ENCODE data around the gene PPM1L.
A peak's percentile ranks its signal among the peaks of the same experiment; 100 is the strongest.

Gene PPM1L

DNA sequence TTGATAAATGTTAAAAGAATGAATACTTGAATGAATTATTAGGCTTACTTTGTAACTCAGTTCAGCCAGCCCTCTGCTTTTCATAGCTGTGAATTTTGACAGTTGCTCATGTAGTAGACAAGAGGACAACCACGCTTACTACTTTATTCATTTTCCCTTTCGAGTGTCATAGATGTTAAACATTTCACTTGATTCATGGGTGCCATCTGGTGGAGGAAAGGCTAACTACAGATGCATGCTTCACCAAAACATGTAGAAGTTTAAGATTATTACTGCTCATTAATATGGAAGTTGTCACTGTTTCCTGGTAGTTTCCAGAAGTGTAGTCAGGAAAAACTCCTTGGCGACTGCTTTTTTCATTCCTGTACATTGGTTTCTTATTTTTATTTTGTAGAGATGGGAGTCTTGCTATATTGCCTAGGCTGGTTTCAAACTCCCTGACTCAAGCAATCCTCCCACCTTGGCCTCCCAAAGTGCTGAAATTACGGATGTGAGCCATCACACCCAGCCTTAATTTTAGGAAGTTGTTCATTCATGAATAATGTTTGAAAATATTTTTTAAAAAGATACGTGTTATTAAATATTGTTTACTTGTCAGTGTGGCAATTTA lies 186.0 kb downstream of the PPM1L start:
- no peak overlapping the region for H3K27ac ChIP-seq (ENCODE audit: low read depth, low read length)
- H3K36me3 ChIP-seq (ENCODE audit: control insufficient read depth, low read length): no peaks in the 10 kb centered on the region
- TF ChIP-seq, protein P1, sequence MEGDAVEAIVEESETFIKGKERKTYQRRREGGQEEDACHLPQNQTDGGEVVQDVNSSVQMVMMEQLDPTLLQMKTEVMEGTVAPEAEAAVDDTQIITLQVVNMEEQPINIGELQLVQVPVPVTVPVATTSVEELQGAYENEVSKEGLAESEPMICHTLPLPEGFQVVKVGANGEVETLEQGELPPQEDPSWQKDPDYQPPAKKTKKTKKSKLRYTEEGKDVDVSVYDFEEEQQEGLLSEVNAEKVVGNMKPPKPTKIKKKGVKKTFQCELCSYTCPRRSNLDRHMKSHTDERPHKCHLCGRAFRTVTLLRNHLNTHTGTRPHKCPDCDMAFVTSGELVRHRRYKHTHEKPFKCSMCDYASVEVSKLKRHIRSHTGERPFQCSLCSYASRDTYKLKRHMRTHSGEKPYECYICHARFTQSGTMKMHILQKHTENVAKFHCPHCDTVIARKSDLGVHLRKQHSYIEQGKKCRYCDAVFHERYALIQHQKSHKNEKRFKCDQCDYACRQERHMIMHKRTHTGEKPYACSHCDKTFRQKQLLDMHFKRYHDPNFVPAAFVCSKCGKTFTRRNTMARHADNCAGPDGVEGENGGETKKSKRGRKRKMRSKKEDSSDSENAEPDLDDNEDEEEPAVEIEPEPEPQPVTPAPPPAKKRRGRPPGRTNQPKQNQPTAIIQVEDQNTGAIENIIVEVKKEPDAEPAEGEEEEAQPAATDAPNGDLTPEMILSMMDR (IDR thresholded peaks at IDR 0.05; ENCODE audit: low read depth, low read length, poor library complexity, severe bottlenecking): peak; percentile 73
- TF ChIP-seq EZH2phosphoT487 (IDR thresholded peaks at IDR 0.05; ENCODE audit: borderline replicate concordance, low read length): no peak
- no peaks in the 10 kb centered on the region for H3K79me2 ChIP-seq (ENCODE audit: control insufficient read depth, low read length)
- H4K20me1 ChIP-seq (ENCODE audit: control insufficient read depth, insufficient read depth, low read depth, low read length): no peaks in the 10 kb centered on the region
- no peaks in the 10 kb centered on the region for H3K4me1 ChIP-seq (ENCODE audit: control insufficient read depth, low read length)
- no peaks in the 10 kb centered on the region for H3K9me3 ChIP-seq (ENCODE audit: control insufficient read depth, insufficient read depth, low read length)
- no peaks in the 10 kb centered on the region; the same call in 1 of the 2 replicates for H3K27me3 ChIP-seq (ENCODE audit: control insufficient read depth, low read length)
- no peaks in the 10 kb centered on the region for H3K9me2 ChIP-seq (replicated peaks; ENCODE audit: control insufficient read depth, low read length)
- H3K4me3 ChIP-seq (ENCODE audit: low read length): no peak overlapping the region
- H3F3A ChIP-seq (ENCODE audit: control insufficient read depth, insufficient read depth): no peaks in the 10 kb centered on the region
- no peak overlapping the region for H3K4me2 ChIP-seq (ENCODE audit: low read length)

DNA sequence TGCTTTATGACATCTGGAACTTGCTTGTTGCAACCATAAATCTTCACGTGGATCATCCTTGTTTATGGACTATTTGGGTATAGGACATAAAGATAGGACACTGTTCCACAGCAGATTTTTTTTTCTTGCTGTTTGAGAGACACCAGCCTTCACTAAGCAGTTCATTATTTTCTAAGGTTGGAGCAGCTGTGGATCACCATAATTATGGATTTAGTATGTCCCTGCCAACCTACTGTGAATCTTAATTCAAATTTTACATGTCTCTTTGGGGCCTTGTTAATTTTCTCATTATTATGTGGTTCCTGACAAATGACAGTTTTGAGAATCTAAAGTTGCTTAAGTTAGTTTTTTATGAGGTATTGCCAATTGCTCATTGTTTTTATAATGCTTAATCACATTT lies 188.0 kb downstream of the PPM1L start:
- Histone ChIP-seq H3K27ac (ENCODE audit: low read depth, low read length) (no peak overlapping the region), H3K9me3 (ENCODE audit: control insufficient read depth, insufficient read depth, low read length) (no peaks in the 10 kb centered on the region), H3K4me1 (ENCODE audit: control insufficient read depth, low read length) (no peaks in the 10 kb centered on the region), H3F3A (ENCODE audit: control insufficient read depth, insufficient read depth) (no peaks in the 10 kb centered on the region), H3K4me2 (ENCODE audit: low read length) (no peak overlapping the region), H3K27me3 (ENCODE audit: control insufficient read depth, low read length) (peaks cover 6% of the 10 kb centered on the region), H3K9me2 (replicated peaks; ENCODE audit: control insufficient read depth, low read length) (no peaks in the 10 kb centered on the region), H4K20me1 (ENCODE audit: control insufficient read depth, insufficient read depth, low read depth, low read length) (0 out of 2 replicates have a peak, but pooled peaks cover under 1% of the 10 kb centered on the region), H3K79me2 (ENCODE audit: control insufficient read depth, low read length) (no peaks in the 10 kb centered on the region), H3K36me3 (ENCODE audit: control insufficient read depth, low read length) (no peaks in the 10 kb centered on the region), H3K4me3 (ENCODE audit: low read length) (no peak overlapping the region)
- TF ChIP-seq EZH2phosphoT487 (IDR thresholded peaks at IDR 0.05; ENCODE audit: borderline replicate concordance, low read length): no peak
- TF ChIP-seq, protein P1 (IDR thresholded peaks at IDR 0.05; ENCODE audit: low read depth, low read length, poor library complexity, severe bottlenecking): no peak

GRCh38 chr3:160945336-160945735 lies 189.3 kb downstream of the PPM1L start:
- H3K36me3 ChIP-seq (ENCODE audit: control insufficient read depth, low read length): no peaks in the 10 kb centered on the region
- no peak for TF ChIP-seq EZH2phosphoT487 (IDR thresholded peaks at IDR 0.05; ENCODE audit: borderline replicate concordance, low read length)
- TF ChIP-seq, protein P1 (IDR thresholded peaks at IDR 0.05; ENCODE audit: low read depth, low read length, poor library complexity, severe bottlenecking): no peak
- 0 out of 2 replicates have a peak, but pooled peaks cover 2% of the 10 kb centered on the region for H4K20me1 ChIP-seq (ENCODE audit: control insufficient read depth, insufficient read depth, low read depth, low read length)
- H3F3A ChIP-seq (ENCODE audit: control insufficient read depth, insufficient read depth): no peaks in the 10 kb centered on the region
- H3K79me2 ChIP-seq (ENCODE audit: control insufficient read depth, low read length): no peaks in the 10 kb centered on the region
- H3K27ac ChIP-seq (ENCODE audit: low read depth, low read length): no peak overlapping the region
- H3K9me3 ChIP-seq (ENCODE audit: control insufficient read depth, insufficient read depth, low read length): no peaks in the 10 kb centered on the region
- no peaks in the 10 kb centered on the region for H3K9me2 ChIP-seq (replicated peaks; ENCODE audit: control insufficient read depth, low read length)
- H3K4me2 ChIP-seq (ENCODE audit: low read length): no peak overlapping the region
- H3K4me1 ChIP-seq (ENCODE audit: control insufficient read depth, low read length): no peaks in the 10 kb centered on the region
- H3K27me3 ChIP-seq (ENCODE audit: control insufficient read depth, low read length): peaks cover 15% of the 10 kb centered on the region
- no peak overlapping the region for H3K4me3 ChIP-seq (ENCODE audit: low read length)
